ENCODE measurements around the gene NPM3. TPM values are rescaled to one million over a fixed set of nuclear protein-coding genes. Genes with fewer than 3 reads are reported as not detected.
"Not testable (repeated sequence)": the region's sequence is repeated elsewhere in the genome, so short reads cannot be mapped to it uniquely, and the experiment has no call there.

The NPM3 gene
- total RNA-seq, 1 donor: 136 TPM

DNA sequence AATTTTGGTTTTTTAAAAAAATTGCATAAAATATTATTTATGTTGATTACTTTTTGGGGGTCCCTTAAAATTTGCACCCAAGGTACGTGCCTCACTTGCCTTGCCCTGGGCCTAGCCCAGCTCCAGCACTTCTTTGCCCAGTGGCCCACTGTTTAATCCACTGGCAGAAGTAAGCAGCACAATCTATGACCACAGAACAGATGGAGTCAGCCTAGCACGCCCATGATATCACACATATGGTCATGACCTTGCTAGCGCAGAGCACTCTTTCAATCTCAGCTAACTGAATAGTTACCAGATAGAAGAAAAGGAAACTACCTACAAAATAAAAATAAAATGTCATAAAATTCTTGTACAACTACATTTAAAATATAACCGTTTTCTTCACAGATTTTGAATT, 29.4 kb upstream of the NPM3 start:
- DNase-seq (ENCODE audit: low read depth in 2 of 3, low spot score in 2 of 3): no peak

GRCh38 chr10:101807158-101807557, 23.9 kb upstream of the NPM3 start:
- no peak for DNase-seq (ENCODE audit: low read depth in 2 of 3, low spot score in 2 of 3)

- DNase-seq (ENCODE audit: low read depth in 2 of 3, low spot score in 2 of 3): no peak
Measured at GRCh38 chr10:101803511-101803910, 20.3 kb upstream of the NPM3 start.

DNA sequence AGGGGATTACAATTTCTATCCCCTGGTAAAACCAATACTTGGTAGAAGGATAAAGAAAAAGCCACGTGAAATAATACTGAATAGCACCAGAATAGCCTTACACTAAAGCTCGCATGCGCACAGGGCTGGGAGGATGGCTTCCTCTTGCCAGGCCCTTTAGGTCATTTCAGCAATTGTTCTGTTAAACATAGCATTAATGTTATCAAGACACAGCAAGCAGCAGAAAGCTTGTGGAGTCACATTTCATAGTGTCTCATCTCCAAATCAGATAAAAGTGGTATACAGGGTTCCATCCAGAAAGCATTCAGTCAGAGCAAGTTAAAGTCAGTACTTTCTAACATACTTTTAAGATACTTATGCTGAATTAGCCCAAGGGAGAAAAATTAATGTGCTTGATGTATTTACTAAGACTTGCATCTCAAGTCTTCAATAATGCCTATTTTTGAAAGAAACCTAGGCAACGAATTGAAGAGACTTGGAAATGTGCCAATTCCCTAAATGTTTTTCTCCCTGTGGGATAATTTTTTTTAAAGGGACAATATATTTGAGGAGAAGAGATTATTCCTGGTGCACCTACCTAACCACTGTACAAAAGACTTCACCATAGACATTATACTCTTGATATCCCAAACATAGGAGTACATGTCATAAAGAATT, 14.3 kb upstream of the NPM3 start:
- no peak for DNase-seq (ENCODE audit: low read depth in 2 of 3, low spot score in 2 of 3)

GRCh38 chr10:101793526-101793925, 10.3 kb upstream of the NPM3 start:
- DNase-seq (ENCODE audit: low read depth in 2 of 3, low spot score in 2 of 3): no peak

GRCh38 chr10:101789686-101790085, 6.4 kb upstream of the NPM3 start:
- no peak for DNase-seq (ENCODE audit: low read depth in 2 of 3, low spot score in 2 of 3)

GRCh38 chr10:101789231-101789630, 6.0 kb upstream of the NPM3 start:
- DNase-seq (ENCODE audit: low read depth in 2 of 3, low spot score in 2 of 3): not testable (repeated sequence)

DNA sequence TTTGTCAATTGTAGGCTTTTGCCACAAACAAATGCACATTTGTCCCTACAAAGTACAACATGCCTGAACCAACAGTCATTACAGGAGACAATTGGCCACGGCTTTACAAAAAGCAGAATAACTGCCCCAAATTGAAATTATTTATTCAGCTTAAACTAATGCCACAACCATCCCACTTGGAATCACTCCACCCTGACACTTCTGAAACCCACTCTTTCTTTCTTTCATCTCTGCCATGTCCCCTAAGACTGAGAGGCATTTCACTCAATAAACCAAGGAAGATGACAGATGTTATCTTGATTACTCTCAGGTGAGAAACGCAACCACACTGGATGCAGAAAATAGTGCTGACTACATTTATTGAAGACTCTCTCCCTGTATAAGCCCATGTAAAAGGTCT, 2.6 kb upstream of the NPM3 start:
- no peak for DNase-seq (ENCODE audit: low read depth in 2 of 3, low spot score in 2 of 3)

- DNase-seq (ENCODE audit: low read depth in 2 of 3, low spot score in 2 of 3): no peak
Measured at GRCh38 chr10:101784558-101784957, 1.3 kb upstream of the NPM3 start.

- no peak for DNase-seq (ENCODE audit: low read depth in 2 of 3, low spot score in 2 of 3)
Measured at GRCh38 chr10:101783736-101784118, 481 bp upstream of the NPM3 start.

DNA sequence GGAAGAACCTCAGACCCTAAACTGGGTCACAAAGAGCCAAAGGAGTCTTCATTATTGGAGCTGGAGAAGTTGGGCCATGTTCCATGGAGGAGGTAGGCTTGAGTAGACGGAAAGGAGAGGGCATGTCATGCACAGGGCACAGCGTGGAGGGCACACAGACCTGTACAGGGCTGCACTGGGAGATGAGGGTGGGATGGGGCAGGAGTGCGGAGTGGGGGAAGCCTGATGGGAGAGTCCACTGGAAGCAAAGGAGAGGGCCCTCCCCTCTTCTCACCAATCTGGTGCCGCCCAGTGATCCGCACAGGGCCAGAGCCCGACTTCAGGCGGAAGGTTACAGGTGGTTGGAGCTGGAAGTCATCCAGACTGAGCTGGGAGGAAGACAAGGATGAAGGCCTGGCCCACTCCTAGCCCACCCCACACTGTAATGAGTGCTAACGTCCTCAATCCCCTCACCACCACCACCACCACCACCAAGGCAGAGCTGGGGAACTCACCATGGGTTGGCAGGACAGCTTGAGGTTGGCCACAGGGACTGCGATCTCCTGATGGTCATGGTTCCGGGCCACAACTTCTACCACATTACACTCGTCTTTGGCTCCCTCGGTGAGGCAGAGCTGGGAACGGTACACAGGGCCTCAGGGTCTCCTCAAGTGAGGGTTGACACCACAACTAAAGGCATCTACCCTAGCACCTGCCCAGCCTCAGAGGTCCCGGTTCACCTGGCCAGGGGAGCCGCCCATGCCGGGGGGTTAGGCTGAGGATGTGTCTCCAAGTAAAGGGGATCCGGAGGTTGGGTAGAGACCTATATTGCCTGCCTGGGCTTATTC, 1.0 kb downstream of the NPM3 start:
- DNase-seq (ENCODE audit: low read depth in 2 of 3, low spot score in 2 of 3): no peak

GRCh38 chr10:101781655-101781983, 1.6 kb downstream of the NPM3 start:
- DNase-seq (ENCODE audit: low read depth in 2 of 3, low spot score in 2 of 3): no peak

DNA sequence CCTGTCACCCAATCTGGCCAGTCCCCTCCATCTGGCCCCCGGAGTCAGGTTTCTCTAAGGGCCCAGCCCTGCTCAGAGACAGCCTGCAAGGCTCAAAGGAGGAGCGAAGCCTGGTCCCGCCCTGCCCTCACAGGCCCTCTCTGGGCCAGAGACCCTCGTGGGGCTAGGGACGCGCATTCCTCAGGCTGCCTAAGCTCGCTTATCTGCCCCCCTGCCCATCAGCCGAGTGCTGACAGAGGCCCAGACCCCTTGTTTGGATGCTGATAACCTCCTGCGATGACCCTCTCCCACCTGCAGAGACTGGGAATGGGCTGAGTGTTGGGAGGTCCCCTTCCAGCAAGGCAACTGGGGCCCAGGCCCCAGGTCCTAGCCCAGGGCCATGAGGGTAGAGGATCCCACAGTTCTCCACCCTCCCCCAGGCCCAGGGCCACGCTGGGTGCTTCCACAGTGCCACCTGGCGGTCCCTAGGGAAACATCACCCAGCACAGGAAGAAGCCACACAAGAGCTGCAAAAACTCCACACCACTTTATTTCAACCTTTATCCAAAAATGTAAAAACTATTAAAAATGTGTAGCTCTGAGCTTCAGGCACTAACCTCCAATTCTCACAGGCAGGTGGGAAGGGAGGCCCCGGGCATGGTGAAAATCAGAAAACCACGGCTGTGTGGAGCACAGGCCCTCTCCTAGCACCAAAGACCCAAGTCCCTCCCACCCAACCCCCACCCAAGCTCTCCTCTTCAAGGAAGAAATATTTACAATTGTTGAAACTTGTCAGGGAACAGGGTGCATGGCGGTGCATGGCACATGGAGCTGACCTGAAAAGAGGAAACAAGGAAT, 2.2 kb downstream of the NPM3 start:
- DNase-seq (ENCODE audit: low read depth in 2 of 3, low spot score in 2 of 3): peak in 2 of 3 donors; percentile 63 to 79

DNA sequence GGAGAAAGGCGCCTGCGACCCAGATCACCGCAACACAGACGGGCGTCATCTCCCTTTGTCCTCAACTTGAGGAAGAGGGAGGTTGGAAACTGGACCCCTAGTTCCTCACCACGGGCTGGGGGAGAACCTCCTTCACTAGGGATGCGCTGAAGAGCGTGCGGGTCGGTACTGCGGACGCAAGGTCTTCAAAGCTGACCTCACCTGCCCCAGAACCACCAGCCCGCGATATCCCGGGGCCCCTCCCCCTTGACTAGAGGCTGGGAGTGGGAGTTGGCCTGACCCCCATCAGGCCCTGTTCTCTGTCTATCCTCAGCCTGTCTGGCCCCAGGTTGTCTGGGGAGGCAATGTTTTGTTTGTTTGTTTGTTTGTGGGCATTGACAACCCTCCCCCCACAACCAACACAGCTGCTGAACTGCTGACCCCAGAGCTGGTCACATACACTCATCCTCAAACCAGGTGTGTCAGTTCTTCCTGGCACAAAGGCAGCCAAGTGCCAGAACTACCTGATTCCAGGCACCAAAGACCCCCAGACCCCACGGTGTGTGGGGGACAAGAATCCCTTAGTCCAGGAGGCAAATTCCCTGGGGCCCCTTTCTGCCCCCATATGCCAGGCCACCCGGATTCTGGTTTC, 2.9 kb downstream of the NPM3 start:
- DNase-seq (ENCODE audit: low read depth in 2 of 3, low spot score in 2 of 3): no peak

GRCh38 chr10:101779544-101780186, 3.6 kb downstream of the NPM3 start:
- peak; percentile 59 to 82 (median 67) for DNase-seq (ENCODE audit: low read depth in 2 of 3, low spot score in 2 of 3)

DNA sequence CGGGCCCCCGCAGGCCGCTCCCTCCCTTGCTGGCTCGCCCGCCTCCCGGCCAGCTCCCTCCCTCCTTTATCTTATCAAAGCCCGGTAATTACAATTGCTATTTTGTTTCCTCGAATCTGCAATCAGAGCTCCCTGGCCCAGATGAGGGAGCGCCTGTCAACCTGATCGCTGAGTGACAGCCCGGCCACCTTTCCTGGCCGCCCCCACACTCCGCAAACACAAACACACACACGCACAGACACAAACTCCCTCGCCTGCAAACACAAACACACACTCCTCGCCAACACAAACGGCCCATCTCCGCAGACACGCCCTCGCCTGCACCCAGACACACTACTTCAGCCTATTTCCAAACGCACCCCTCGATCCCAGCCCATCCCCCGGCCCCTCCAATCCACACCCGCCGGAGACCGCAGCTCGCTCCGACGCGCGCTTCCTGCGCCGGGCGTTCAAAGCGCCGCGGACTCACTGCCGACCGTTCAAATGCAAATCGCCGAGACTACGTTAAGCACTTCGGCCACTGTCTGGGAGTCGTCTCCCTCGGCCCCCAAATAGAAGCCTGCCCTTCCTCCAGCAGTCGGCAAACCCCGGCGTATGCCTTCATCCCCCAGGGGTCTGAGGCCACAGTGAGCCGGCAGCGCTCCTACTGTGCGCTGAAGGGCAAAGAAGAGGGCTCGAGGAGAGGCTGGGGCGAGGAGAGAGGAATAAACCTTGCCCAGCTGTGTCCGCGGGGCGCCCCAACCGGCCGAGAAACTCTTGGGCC, 4.3 kb downstream of the NPM3 start:
- peak in 1 of 3 donors; percentile 31 for DNase-seq (ENCODE audit: low read depth in 2 of 3, low spot score in 2 of 3)

DNA sequence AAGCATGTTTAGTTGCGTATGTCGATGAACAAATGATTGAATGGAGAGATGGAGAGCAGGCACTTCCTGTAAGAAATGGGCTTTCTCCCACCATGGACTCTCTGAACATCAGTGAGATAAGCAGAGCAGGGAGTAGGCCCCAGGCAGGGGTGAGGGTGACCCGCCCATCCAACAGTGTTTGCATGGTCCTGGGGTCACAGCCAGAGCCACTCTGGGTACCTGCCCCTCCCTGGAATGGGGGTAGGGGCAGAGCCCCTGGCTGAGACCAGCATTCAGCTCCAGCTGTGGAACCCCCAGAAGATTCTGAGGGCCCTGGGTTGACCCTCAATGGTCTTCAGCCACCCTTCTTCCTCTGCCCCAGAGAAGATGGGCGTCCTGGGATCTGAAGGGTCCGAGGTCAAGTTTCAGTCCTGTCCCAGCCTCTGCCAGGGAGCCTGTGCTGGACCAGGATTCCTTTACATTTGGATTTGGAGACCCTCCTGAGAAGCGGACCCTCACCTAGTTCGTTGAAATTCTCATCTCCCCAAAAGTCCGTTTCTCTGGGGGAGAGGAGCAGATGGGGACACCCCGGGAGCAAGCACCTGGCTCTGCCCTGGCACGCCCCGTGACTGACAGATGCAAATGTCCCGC, 5.0 kb downstream of the NPM3 start:
- DNase-seq (ENCODE audit: low read depth in 2 of 3, low spot score in 2 of 3): no peak

- DNase-seq (ENCODE audit: low read depth in 2 of 3, low spot score in 2 of 3): no peak
Measured at GRCh38 chr10:101777619-101778145, 5.6 kb downstream of the NPM3 start.

GRCh38 chr10:101776161-101776817, 7.0 kb downstream of the NPM3 start:
- DNase-seq (ENCODE audit: low read depth in 2 of 3, low spot score in 2 of 3): no peak
